GM19438 (cell line): ENCODE data around the gene ZNF598.
"Not testable (repeated sequence)": the region's sequence is repeated elsewhere in the genome, so short reads cannot be mapped to it uniquely, and the experiment has no call there.

ENCODE experiments used
- ATAC-seq: cut with Tn5 transposase; IDR thresholded peaks from one replicate; pipeline ENCODE4 v1.9.1; 2021; ENCODE audit warnings: low read depth; ENCODE audit not compliant: unreplicated experiment

Gene ZNF598

DNA sequence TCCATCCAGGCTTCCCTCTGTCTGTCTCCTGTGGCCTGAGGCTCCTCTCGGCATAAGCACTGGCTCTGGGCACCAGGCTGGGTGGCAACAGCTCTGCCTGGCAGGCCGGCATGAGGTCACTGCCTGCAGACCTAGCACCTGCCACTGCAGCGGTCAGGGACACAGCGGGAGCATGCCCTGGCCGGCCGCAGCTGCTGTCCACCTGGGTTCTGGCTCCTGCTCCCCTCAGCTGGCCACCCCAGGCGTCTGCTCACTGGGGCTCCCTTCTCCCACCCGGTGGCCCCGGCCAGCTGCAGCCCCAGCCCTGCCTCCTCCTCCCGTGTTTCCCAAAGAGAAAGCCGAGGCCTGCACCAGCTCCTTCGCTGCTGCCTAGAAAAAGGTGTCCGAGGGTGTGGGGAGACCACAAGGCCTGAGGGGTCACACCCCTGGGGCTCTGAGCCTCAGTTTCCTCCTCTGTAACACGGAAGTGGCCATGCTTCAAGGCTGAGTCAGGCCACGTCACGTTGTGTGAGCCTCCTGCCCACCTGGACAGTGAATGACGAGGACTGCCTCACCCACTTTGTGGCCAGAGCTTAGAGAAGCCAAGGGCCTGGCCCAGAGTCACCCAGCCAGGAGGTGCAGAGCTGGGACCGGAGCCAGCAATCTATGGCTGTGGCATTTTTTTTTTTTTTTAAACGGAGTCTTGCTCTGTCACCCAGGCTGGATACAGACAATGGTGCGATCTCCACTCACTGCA is 31.3 kb upstream of the ZNF598 start:
- no peak for ATAC-seq

DNA sequence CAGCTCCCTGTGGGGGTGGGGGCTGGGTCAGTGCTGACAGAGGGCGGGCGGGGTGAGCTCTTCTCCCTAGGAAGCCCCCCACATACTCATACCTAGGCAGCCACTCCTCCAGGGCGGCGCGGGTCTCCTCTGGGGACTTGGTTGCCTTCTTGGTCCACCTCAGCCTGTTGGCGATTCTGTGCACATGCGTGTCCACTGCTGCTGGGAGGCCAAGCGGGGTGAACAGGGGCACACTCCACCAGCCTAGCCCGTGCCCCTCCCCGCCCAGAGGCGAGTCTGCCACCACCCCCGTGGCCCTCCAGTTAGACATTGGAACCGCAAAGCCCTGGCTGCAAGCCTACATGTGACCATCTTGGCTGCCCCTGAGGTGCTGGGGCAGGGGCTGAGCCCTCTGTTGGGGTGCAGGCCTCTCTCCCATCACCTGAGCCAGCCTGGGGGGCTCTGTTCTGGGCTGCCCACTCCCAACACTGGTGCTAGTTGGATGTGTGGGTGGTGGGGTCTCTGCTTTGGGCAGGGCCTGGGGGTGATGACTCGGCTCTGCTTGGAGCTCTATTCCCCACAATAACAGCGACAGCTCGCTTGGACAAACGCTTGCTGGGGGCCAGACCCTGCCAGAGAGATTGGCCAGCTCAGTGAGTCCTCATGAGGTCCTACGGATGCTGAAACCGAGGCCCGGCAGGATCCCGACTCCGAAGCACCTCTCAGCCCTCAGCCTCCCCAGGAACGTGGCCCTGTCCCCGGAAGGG is 30.6 kb upstream of the ZNF598 start:
- ATAC-seq, result no peak

DNA sequence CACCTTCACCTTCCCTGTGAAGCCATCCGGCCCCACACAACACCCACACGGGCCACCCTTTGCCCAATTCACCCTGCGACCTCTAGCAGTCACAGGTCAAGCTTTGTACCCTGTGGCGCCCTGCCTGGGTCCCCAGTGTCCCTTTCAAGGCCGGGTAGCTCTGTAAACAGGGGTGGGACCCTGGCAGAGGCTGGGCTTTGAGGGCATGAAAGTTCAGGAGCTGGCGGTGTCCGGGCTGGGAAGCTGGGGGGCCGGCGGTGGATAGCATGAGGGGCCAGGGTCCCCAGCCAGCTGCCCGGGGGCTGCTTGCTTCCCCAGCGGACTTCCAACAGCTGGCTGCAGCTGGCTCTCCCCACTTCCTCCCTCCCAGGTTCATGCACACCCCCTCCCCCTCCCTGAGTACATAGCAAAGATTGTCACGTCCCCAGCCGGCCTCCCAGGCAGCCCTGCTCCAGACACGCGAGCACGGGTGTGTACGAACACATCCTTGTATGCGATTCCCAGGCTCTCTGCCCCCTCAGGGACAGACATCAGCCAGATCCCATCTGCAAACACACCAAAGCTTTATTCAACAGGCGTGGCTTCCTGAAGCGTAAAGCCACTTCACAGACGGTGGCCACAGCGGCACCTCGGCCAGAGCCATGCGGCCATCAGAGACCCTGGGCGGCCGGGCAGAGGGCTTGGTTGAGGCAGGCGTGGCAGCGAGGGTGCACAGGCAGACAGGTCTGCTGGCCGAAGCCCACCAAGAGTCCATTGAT is 29.8 kb upstream of the ZNF598 start:
- ATAC-seq, result no peak

DNA sequence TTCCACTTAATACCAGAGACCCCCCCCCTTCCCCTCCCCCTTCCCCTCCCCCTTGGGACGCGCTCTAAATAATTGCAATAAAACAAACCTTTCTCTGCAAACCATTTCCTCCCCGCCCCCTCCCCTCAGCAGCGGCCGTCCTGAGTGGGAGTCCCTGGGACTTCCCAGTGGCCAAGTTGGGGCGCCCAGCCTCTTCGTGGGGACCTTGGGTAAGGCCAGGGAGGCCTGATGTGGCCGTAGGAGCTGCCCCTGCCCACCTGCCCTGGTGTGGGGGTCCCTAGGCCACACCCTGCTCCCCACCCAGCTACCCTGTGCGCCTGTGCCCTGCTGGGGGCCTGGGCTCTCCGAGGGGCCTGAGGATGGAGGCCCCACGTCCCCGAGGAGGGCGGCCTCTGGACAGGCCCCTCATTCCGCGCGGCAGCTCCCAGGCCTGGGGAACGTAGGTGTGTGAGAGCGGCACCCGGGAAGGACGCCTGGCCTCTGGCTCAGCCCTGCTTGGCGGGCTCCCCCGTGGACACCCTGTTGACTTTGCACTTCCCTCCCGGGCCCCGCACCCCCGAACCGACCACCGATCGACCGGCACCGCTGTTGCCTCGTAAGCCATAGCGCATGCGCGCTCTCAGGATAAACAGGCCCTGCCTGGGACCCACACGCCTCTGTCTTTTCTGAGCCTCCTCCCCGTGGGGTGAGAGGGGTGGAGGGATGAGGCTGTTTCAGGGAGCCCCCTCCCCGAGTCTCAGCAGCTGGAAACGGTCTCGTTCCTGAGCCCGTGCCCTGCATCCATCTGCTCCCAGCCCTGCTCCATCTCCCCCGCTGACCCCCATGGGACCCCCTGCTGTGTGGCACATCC is 29.0 kb upstream of the ZNF598 start:
- ATAC-seq, result no peak

DNA sequence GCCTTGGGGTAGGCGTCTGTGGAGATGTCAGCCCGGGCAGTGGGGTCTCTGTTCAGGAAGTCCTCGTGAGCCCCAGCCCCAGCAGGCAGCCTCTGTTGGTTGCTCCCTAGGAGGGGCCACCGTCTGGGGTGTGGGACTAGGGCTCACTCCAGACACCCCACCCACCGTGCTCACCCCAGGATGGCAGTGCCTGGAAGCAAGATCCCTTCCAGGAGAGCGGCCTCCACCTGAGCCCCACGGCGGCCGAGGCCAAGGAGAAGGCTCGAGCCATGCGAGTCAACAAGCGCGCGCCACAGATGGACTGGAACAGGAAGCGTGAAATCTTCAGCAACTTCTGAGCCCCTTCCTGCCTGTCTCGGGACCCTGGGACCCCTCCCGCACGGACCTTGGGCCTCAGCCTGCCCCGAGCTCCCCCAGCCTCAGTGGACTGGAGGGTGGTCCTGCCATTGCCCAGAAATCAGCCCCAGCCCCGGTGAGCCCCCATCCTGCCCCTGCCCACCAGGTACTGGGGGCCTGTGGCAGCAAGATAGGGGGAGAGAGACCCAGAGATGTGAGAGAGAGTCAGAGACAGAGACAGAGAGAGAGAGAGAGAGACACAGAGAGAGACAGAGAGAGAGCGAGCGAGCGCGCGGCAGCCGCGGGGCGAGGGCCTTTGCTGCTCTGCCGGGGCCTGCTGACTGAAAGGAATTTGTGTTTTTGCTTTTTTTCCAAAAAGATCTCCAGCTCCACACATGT is 28.2 kb upstream of the ZNF598 start:
- ATAC-seq, result no peak

DNA sequence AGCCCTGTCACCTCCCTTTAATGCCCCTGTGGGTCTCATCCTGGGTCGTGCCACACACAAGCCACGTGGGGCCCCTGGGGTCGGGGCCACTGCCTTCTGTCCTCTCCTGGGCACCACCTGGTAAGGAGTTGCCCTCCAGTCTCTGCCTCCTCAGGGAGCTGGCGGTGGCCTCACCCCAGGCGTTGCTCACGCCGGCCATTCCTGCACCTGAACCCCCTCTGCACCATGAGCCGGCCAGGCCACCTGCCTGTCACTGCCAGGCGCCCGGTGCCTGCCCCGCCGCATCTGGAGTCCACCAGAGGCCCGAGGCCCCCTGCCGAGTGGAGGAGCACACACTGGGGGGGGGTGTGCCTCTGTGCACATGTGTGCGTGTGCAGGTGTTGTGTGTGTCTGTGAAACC is 27.5 kb upstream of the ZNF598 start:
- no peak for ATAC-seq

DNA sequence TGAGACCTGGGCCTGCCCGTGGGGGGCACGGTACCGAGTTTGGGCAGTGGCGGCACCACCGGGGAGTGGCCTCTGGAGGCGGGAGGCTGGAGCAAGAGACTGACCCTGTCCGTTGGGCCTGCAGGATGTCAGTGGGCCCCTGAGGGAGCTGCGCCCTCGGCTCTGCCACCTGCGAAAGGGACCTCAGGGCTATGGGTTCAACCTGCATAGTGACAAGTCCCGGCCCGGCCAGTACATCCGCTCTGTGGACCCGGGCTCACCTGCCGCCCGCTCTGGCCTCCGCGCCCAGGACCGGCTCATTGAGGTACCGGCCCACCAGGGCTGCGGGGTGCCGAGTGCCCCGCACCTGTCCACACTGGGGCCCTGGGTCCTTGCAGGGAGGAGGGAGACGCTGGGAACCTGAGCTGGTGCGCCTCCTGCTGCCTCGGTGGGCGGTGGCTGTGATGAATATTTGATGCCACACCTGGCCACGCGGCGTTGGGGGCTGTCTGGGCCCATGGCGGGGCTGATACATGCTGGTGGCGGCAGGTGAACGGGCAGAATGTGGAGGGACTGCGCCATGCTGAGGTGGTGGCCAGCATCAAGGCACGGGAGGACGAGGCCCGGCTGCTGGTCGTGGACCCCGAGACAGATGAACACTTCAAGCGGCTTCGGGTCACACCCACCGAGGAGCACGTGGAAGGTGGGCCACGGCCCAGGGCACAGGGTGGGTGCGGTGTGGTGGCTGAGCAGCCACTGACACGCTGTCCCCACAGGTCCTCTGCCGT is 26.8 kb upstream of the ZNF598 start:
- no peak for ATAC-seq

DNA sequence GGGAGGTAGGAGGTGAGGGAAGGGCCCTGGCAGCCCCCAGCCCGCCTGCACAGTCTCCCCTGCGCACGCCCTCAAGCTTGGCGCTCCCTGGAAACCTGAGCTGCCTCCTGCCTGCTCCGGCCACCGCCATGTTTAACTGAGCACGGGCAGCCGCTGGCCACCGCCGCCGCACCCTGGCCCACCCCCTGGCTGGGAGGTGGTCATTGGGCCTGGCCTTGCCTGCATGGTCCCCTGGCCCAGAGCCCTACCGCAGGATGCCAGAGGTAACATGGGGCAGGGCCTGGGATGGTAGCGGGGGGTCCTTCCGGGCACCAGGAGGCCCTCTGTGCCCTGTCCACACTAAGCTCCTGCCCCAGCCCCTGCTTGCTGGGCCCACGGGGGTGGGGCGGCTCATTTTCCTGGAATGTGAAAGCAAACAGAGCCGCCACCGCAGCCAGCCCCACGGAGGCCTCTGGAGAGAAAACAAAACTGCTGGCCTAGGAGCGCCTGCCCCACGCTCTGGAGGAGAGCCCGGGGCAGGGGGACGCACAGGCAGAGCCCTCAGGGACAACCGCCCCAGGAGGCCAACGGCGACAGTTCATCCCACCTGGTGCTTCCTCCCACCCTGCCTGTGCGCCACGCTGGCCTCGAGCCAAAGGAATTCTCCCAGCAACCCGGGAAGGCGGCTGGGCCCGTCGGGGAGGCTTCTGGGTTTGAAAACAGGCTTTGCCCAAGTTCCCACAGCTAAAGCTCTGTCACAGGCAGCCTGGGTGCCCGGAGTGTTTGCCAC is 26.0 kb upstream of the ZNF598 start:
- no peak for ATAC-seq

DNA sequence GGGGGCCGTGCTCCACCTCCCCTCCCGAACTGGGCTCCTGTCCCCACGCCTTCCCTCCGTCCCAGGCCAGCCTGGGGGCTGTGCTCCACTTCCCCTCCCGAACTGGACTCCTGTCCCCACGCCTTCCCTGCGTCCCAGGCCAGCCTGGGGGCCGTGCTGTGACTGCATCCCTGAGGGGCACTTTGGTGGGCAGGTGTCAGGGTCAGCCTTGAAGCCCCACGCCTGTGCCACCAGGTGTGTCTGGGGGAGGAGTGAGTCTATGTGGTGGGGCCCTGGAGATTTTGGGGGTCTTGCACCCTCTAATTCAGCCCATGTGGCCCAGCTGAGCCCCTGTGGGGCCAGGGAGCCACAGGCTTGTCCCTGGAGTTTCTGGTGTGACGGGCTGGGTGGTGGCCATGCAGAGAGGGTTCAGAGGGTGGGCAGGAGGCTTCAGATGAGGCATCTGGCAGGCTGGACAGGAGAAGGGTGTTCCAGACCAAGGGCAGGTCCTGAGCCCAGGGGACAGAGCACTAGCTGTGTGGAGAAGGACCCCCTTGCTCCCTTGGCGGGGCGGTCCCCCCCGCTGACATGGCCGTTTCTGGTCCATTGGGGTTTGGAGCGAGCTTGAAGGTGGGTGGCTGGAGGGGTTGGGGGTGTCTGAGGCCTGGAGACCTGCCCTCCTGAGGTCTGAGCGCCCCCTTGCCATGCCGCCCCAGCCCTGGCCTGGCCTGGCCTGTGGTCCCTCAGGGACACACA is 25.2 kb upstream of the ZNF598 start:
- no peak for ATAC-seq

DNA sequence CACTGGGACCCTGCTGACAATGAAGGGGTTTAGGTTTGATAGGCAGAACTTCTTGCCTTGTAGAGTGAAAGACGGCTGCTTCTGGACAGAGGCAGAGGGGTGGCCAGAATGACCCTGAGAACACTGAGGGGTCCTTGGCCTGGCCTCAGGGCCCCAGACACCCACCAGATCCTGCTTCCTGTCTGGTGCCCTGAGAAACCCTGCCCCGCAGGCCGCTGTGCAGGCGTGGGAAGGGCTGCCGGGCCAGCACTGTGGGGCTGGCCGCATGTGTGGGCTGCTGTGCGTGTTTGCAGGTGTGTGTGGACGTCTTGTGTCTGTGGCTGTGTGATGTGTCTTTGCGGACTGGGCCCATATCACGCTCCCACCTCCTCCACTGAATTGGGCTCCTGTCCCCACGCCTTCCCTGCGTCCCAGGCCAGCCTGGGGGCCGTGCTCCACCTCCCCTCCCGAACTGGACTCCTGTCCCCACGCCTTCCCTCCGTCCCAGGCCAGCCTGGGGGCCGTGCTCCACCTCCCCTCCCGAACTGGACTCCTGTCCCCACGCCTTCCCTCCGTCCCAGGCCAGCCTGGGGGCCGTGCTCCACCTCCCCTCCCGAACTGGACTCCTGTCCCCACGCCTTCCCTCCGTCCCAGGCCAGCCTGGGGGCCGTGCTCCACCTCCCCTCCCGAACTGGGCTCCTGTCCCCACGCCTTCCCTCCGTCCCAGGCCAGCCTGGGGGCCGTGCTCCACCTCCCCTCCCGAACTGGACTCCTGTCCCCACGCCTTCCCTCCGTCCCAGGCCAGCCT is 24.5 kb upstream of the ZNF598 start:
- ATAC-seq, result not testable (repeated sequence)

DNA sequence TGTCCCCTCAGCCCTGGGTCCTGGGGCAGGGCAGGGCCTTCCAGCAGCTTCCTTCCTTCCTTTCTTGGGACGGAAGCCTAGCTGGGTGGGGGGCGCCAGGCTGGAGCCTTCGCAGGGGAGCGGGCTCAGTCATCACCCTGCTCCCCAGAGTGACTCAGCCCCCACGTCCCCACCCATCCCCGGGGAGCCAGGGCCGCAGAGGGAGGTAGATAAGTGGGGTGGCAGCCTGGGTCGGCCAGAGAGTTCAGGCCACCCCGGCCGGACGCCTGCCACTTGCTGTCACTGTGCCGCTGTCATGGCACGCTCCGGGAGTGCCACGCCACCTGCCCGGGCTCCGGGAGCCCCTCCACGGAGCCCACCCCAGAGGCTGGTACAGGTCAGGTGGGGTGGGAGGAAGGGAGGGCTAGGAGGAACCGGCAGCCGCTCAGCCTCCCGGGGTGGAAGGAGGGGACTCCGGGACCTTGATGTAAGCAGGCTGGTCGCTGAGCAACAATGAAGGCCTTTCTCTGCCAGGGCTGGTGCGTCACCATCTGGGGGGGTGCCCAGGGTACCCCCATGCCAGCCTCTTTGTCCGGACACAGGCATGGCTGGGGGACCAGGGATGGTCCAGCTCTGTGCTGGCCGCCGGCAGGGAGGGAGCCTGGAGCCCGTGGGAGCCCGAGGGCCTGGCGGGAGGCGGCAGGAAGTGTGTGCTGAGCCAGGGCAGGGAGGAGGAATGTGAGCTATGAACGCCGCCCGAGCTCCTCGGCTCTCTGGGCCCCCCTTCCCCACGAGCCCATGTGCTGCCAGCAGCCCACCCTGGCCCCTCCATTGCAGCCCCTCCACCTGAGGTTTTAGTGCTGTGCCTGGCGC is 23.7 kb upstream of the ZNF598 start:
- ATAC-seq, result no peak

DNA sequence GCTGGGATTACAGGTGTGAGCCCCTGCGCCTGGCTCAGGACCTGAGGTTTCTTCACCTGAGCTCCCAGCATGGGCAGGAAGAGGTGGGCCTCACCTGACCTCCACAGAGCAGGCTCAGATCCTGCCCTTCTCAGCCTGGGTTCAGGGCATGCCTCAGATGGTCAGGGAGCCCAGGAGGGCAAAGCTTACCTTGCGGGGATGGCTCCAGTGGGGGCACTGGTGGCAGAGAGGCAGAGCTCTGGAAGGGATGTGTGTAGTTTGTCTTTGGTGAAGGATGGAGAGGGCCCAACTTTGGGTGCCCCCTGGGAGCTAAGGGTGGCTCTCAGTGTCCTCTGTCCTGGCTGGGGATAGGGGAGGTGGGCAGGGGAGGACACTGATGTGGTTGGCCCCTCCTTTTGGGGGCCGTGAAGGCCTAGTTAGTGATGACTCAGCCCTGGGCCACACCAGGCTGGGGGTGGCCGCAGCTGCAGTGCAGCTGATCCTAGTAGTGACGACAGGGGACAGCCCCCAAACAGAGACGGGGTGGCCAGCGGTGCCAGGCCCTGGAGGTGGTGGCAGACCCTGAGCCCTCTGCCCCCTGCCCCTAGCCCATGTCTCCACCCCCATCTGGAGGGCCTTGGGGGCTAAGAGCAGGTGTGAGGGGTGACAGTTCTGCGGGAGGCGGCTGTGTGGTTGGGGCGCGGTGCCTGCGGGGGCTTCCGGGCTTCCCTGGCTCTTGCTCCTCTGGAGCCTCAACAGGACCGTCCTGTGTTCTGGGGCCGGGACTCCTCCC is 22.9 kb upstream of the ZNF598 start:
- ATAC-seq, result no peak

DNA sequence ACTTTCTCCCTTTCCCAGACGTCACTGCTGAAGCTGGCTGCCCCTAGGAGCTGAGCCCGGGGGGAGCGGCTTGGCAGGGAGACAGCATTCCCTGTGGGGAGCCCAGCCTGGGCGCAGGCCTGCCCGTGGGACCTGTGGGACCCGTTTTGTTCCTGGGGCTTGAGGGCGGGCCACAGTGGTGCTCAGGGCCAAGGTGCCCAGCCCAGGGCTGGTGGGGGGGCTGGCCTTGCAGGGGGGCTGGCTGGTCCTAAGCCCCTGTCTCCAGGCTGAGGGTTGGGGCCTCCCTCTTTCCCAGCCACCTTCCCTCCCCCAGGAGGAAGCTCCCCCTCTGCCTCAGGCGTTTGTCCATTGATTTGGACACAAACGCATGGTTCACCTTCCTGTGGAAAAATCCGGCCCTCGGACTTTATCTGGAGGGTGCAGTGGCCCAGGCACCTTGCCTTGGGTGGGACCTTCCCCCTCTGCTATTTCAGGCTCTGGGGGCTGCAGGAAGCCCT is 21.5 kb upstream of the ZNF598 start:
- no peak for ATAC-seq

DNA sequence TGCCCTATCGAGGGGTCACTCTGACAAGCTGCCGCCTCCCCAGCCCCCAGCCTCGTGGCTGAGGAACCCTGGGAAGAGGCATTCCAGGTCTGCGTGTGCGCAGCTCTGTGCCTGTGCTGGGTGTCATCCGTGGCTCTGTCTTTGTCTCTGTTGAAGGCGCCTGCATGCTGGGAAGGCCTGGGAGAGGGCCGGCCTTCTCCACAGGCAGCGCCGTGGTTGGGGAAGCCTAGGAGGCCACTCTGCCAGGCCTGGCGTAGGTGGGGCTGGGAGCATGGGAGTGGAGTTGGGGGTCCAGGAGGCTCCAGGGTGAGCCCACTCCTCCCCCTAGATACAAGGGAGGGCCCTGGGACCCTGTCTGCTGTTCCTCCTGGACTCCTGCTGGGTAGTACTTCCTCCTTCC is 20.4 kb upstream of the ZNF598 start:
- ATAC-seq, result no peak

DNA sequence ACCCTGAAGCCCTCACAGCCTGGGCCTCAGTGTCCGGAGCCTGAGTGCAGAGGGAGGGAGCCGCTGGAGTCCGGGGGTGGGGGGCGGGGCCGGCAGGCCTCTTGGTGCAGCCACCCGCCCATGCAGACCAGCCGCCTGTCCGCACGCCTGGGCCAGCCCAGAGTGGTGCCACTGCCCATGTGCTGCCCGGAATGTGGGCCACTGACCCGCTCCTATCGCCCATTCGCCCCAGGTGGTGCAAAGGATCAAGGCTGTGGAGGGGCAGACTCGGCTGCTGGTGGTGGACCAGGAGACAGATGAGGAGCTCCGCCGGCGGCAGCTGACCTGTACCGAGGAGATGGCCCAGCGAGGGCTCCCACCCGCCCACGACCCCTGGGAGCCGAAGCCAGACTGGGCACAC is 19.7 kb upstream of the ZNF598 start:
- ATAC-seq, result no peak
